Ishikawa (cell line): Measurements from ENCODE around the gene GPR152.

Experiments used
- CEBPB ChIP-seq: IDR thresholded peaks from 2 replicates; pipeline ENCODE4 v1.6.1; 2012
- CREB1 ChIP-seq: IDR thresholded peaks from 2 replicates; pipeline ENCODE4 v1.6.1; 2012; ENCODE audit warnings: low read depth
- EGR1 ChIP-seq: IDR thresholded peaks from 2 replicates; pipeline ENCODE4 v1.6.1; 2012
- EP300 ChIP-seq: IDR thresholded peaks from 2 replicates; pipeline ENCODE4 v1.6.1; 2012; ENCODE audit warnings: borderline replicate concordance
- FOXM1 ChIP-seq: IDR thresholded peaks from 2 replicates; pipeline ENCODE4 v1.6.1; 2012; ENCODE audit warnings: low read depth, borderline replicate concordance
- MAX ChIP-seq: IDR thresholded peaks from 2 replicates; pipeline ENCODE4 v1.6.1; 2012
- NFIC ChIP-seq: IDR thresholded peaks from 2 replicates; pipeline ENCODE4 v1.6.1; 2012
- RAD21 ChIP-seq: IDR thresholded peaks from 2 replicates; pipeline ENCODE4 v1.6.1; 2012; ENCODE audit warnings: low read depth
- REST ChIP-seq: IDR thresholded peaks from 2 replicates; pipeline ENCODE4 v1.6.1; 2012; ENCODE audit warnings: low read depth, mild to moderate bottlenecking
- TAF1 ChIP-seq: IDR thresholded peaks from 2 replicates; pipeline ENCODE4 v1.6.1; 2012; ENCODE audit warnings: low read depth, mild to moderate bottlenecking
- TCF12 ChIP-seq: IDR thresholded peaks from 2 replicates; pipeline ENCODE4 v1.6.1; 2012; ENCODE audit warnings: low read depth
- TEAD4 ChIP-seq: IDR thresholded peaks from 2 replicates; pipeline ENCODE4 v1.6.1; 2012
- USF1 ChIP-seq: IDR thresholded peaks from 2 replicates; pipeline ENCODE4 v1.6.1; 2012
- YY1 ChIP-seq: IDR thresholded peaks from 2 replicates; pipeline ENCODE4 v1.6.1; 2012; ENCODE audit warnings: low read depth
- ZBTB7A ChIP-seq: IDR thresholded peaks from 2 replicates; pipeline ENCODE4 v1.6.1; 2012; ENCODE audit warnings: low read depth

The GPR152 gene

GRCh38 chr11:67432655-67433349 lies 19.7 kb downstream of the GPR152 start:
- no peak for TF ChIP-seq TEAD4
- TF ChIP-seq EP300 = no peak
- TF ChIP-seq REST = no peak
- TF ChIP-seq USF1 = no peak

GRCh38 chr11:67431346-67432249 lies 20.9 kb downstream of the GPR152 start:
- TF ChIP-seq MAX (no peak), TEAD4 (no peak), REST (no peak), CEBPB (no peak), EGR1 (no peak), ZBTB7A (no peak), TCF12 (no peak), RAD21 (no peak), YY1 (no peak), TAF1 (no peak), CREB1 (no peak), USF1 (no peak), EP300 (no peak), FOXM1 (no peak), NFIC (no peak)

GRCh38 chr11:67429722-67430121 lies 22.8 kb downstream of the GPR152 start:
- no peak for TF ChIP-seq CREB1
- no peak for TF ChIP-seq YY1
- no peak for TF ChIP-seq EGR1
- no peak for TF ChIP-seq RAD21
- no peak for TF ChIP-seq REST
- TF ChIP-seq TAF1 = no peak
- no peak for TF ChIP-seq ZBTB7A
- TF ChIP-seq TEAD4 = no peak
- TF ChIP-seq USF1 = no peak
- no peak for TF ChIP-seq CEBPB
- no peak for TF ChIP-seq EP300
- no peak for TF ChIP-seq TCF12
- TF ChIP-seq NFIC = no peak
- TF ChIP-seq FOXM1 = no peak
- TF ChIP-seq MAX = no peak
